Activated naive CD8-positive, alpha-beta T cell treated with anti-CD3 and anti-CD28 coated beads, Interleukin-2, amount 50 U/mL, for 24 hours (primary cell): Measurements from ENCODE around the gene MKKS.

Experiments used
- ATAC-seq: fragments of 150-1000 bp; cut with Tn5 transposase; one replicate; pipeline ENCODE4 v1.10.0; 2021
- DNase-seq: peaks from one replicate; pipeline ENCODE4 v3.0.0; 2021
- H3K27ac Mint-ChIP-seq: one replicate; pipeline ENCODE4 v1.8.0; 2021; ENCODE audit warnings: mild to moderate bottlenecking, mixed read lengths
- H3K27me3 Mint-ChIP-seq: one replicate; pipeline ENCODE4 v1.8.0; 2021; ENCODE audit warnings: mixed read lengths
- H3K36me3 Mint-ChIP-seq: one replicate; pipeline ENCODE4 v1.8.0; 2021; ENCODE audit warnings: low read depth, mixed read lengths
- H3K4me1 Mint-ChIP-seq: one replicate; pipeline ENCODE4 v1.8.0; 2021; ENCODE audit warnings: mixed read lengths
- H3K4me3 Mint-ChIP-seq: one replicate; pipeline ENCODE4 v1.8.0; 2021; ENCODE audit warnings: mild to moderate bottlenecking, moderate library complexity, mixed read lengths
- H3K9me3 Mint-ChIP-seq: one replicate; pipeline ENCODE4 v1.8.0; 2021; ENCODE audit warnings: mixed read lengths

The MKKS gene

GRCh38 chr20:10357061-10357708 is 76.8 kb downstream of the MKKS start:
- Mint-ChIP-seq H3K36me3 (peaks cover 2% of the 10 kb centered on the region), H3K27ac (no peak overlapping the region), H3K4me3 (no peak overlapping the region), H3K9me3 (no peaks in the 10 kb centered on the region), H3K4me1 (peaks cover 7% of the 10 kb centered on the region), H3K27me3 (peaks cover 3% of the 10 kb centered on the region)
- no peak for DNase-seq
- ATAC-seq, result no peak

DNA sequence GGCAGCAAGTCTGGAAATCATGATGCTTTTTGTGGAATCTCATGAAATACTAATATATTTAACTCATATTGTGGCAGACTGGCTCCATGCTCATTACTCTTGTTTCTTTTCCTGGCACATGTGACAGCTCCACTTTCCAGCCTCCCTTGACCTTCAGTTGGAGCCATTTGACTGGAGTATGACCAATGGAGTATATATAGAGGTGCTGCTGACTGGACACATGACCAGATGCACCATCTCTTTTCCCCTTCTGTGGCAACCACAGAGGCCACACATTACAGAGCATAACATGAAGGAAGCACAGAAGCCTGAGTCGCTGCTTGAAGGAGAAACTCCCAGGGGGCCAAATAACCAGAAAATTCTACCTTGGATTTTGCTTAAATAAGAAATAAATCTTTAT is 77.4 kb downstream of the MKKS start:
- peaks cover 10% of the 10 kb centered on the region for H3K4me1 Mint-ChIP-seq
- H3K36me3 Mint-ChIP-seq, result peaks cover 2% of the 10 kb centered on the region
- no peak for ATAC-seq
- H3K27ac Mint-ChIP-seq, result no peak overlapping the region
- no peak overlapping the region for H3K4me3 Mint-ChIP-seq
- no peak for DNase-seq
- H3K9me3 Mint-ChIP-seq, result no peaks in the 10 kb centered on the region
- H3K27me3 Mint-ChIP-seq, result peaks cover 3% of the 10 kb centered on the region

- Mint-ChIP-seq H3K9me3 (peaks cover 4% of the 10 kb centered on the region), H3K27me3 (no peaks in the 10 kb centered on the region), H3K27ac (no peak overlapping the region), H3K4me1 (peaks cover 27% of the 10 kb centered on the region), H3K36me3 (peaks cover 2% of the 10 kb centered on the region), H3K4me3 (no peak overlapping the region)
- DNase-seq (no peak), ATAC-seq (no peak)
These were observed 80.8 kb downstream of the MKKS start for GRCh38 chr20:10352934-10353824.
